Liver (tissue), 9 donors: ENCODE data around the gene MAPK1. TPM values are rescaled to one million over a fixed set of nuclear protein-coding genes. Genes with fewer than 3 reads are reported as not detected.

Experiments used
- DNase-seq: peaks from one replicate; pipeline ENCODE4 v3.0.0-alpha.2; 2017; ENCODE audit warnings: low spot score
- H3K27ac ChIP-seq, 2 donors: one replicate each; pipeline ENCODE4 v1.7.0; 2013; ENCODE audit warnings: inconsistent platforms in 2 of 2, low read length in 2 of 2, control low read depth in 1 of 2, low read depth in 1 of 2, mild to moderate bottlenecking in 1 of 2
- H3K27me3 ChIP-seq, 4 donors: one replicate each; pipeline versions ENCODE4 v1.6.1 to v1.7.0; 2013; ENCODE audit warnings: low read length in 3 of 4, inconsistent platforms in 1 of 4, mild to moderate bottlenecking in 1 of 4, moderate library complexity in 1 of 4; ENCODE audit not compliant: control insufficient read depth in 4 of 4, insufficient read depth in 4 of 4
- H3K36me3 ChIP-seq, 4 donors: one replicate each; pipeline versions ENCODE4 v1.6.1 to v1.7.0; 2013; ENCODE audit warnings: low read length in 3 of 4, mild to moderate bottlenecking in 3 of 4, low read depth in 1 of 4, moderate library complexity in 1 of 4; ENCODE audit not compliant: control insufficient read depth in 4 of 4, insufficient read depth in 3 of 4
- H3K4me1 ChIP-seq, 4 donors: one replicate each; pipeline versions ENCODE4 v1.6.1 to v1.7.0; 2013; ENCODE audit warnings: low read length in 3 of 4, mild to moderate bottlenecking in 3 of 4, moderate library complexity in 1 of 4; ENCODE audit not compliant: control insufficient read depth in 4 of 4, insufficient read depth in 4 of 4
- H3K4me3 ChIP-seq, 3 donors: one replicate each; pipeline versions ENCODE4 v1.6.1 to v1.7.0; 2013; ENCODE audit warnings: low read length in 3 of 3, control low read depth in 1 of 3, low read depth in 1 of 3, mild to moderate bottlenecking in 1 of 3
- H3K9ac ChIP-seq, 2 donors: one replicate each; pipeline ENCODE4 v1.7.0; 2013; ENCODE audit warnings: low read length in 2 of 2, mild to moderate bottlenecking in 2 of 2, moderate library complexity in 2 of 2, control low read depth in 1 of 2, low read depth in 1 of 2
- H3K9me3 ChIP-seq, 4 donors: one replicate each; pipeline versions ENCODE4 v1.6.1 to v1.7.0; 2013; ENCODE audit warnings: low read length in 3 of 4; ENCODE audit not compliant: control insufficient read depth in 4 of 4
- CTCF ChIP-seq: fragments of 150-350 bp; IDR thresholded peaks from 2 replicates; pipeline ENCODE4 v1.5.1; 2017; ENCODE audit warnings: improper control_type of control experiment, low read depth, low read length; ENCODE audit not compliant: missing input control
- EGR1 ChIP-seq, 2 donors: IDR thresholded peaks; 2 replicates each; pipeline ENCODE4 v1.6.1; 2016 to 2018; ENCODE audit warnings: antibody characterized with exemption in 2 of 2, low read depth in 2 of 2
- FOXA1 ChIP-seq: IDR thresholded peaks from 2 replicates; pipeline ENCODE4 v1.6.1; 2016; ENCODE audit warnings: antibody characterized with exemption
- FOXA2 ChIP-seq: IDR thresholded peaks from 2 replicates; pipeline ENCODE4 v1.6.1; 2016; ENCODE audit warnings: antibody characterized with exemption
- GABPA ChIP-seq, 2 donors: IDR thresholded peaks in 1 of 2; conservative IDR thresholded peaks in 1 of 2; 2 replicates each; pipeline ENCODE4 v1.6.1; 2016; ENCODE audit warnings: antibody characterized with exemption in 2 of 2, mild to moderate bottlenecking in 1 of 2, moderate library complexity in 1 of 2
- HNF4A ChIP-seq, 2 donors: conservative IDR thresholded peaks; 2 replicates each; pipeline ENCODE4 v1.6.1; 2016; ENCODE audit warnings: antibody characterized with exemption in 2 of 2, mild to moderate bottlenecking in 2 of 2
- HNF4G ChIP-seq: IDR thresholded peaks from 2 replicates; pipeline ENCODE4 v1.6.1; 2016; ENCODE audit warnings: antibody characterized with exemption
- JUND ChIP-seq, 2 donors: IDR thresholded peaks; 2 replicates each; pipeline ENCODE4 v1.6.1; 2016; ENCODE audit warnings: antibody characterized with exemption in 2 of 2
- MAX ChIP-seq: IDR thresholded peaks from 2 replicates; pipeline ENCODE4 v1.6.1; 2016; ENCODE audit warnings: antibody characterized with exemption
- NR2F2 ChIP-seq: IDR thresholded peaks from 2 replicates; pipeline ENCODE4 v1.6.1; 2016; ENCODE audit warnings: antibody characterized with exemption
- RAD21 ChIP-seq, 2 donors: IDR thresholded peaks; 2 replicates each; pipeline ENCODE4 v1.6.1; 2016; ENCODE audit warnings: antibody characterized with exemption in 2 of 2, mild to moderate bottlenecking in 2 of 2
- REST ChIP-seq: IDR thresholded peaks from 2 replicates; pipeline ENCODE4 v1.6.1; 2016; ENCODE audit warnings: antibody characterized with exemption, mild to moderate bottlenecking
- RXRA ChIP-seq, 2 donors: IDR thresholded peaks; 2 replicates each; pipeline ENCODE4 v1.6.1; 2017 to 2018; ENCODE audit warnings: antibody characterized with exemption in 2 of 2, mild to moderate bottlenecking in 1 of 2
- SP1 ChIP-seq: IDR thresholded peaks from 2 replicates; pipeline ENCODE4 v1.6.1; 2018; ENCODE audit warnings: antibody characterized with exemption, mild to moderate bottlenecking
- TAF1 ChIP-seq: conservative IDR thresholded peaks from 2 replicates; pipeline ENCODE4 v1.6.1; 2016; ENCODE audit warnings: antibody characterized with exemption, mild to moderate bottlenecking
- YY1 ChIP-seq: IDR thresholded peaks from 2 replicates; pipeline ENCODE4 v1.6.1; 2016; ENCODE audit warnings: antibody characterized with exemption, mild to moderate bottlenecking
- ZBTB33 ChIP-seq: IDR thresholded peaks from 2 replicates; pipeline ENCODE4 v1.6.1; 2016; ENCODE audit warnings: antibody characterized with exemption
- WGBS: extraction: QIAGEN DNeasy Blood & Tissue Kit; methylation state at CpG from one replicate; pipeline ENCODE4 v1.1.7; 2013; 5-methylcytosine and 5-hydroxymethylcytosine counted together
- polyA plus RNA-seq, 2 donors: library from polyadenylated mRNA; stranded (reverse) in 1 of 2; unstranded in 1 of 2; fragments of 200-250 nt in 1 of 2; fragments of >200 nt in 1 of 2; fragmentation: Nextera tagmentation in 1 of 2; extraction: Ambion mirVana in 1 of 2; gene quantifications; one replicate each; pipeline versions ENCODE4 v1.2.1 to v1.2.3, GENCODE V29; 2013 to 2015
- total RNA-seq, 2 donors: library from RNA; depleted of rRNA; stranded (reverse); fragments of >200 nt; gene quantifications; one replicate each; pipeline ENCODE4 v1.2.3, GENCODE V29; 2014
- donor health status: healthy.
- donor health status: healthy.
- donor health status: healthy.
- donor health status: healthy.
- donor health status: healthy.

The MAPK1 gene
- total and polyA plus RNA-seq, 4 donors: 8.3 to 31.8 (median 22.8) TPM

GRCh38 chr22:21865041-21865440 lies 2.4 kb downstream of the MAPK1 start:
- Histone ChIP-seq H3K36me3 (no peaks in the 10 kb centered on the region), H3K27me3 (no peaks in the 10 kb centered on the region), H3K4me3 (no peak overlapping the region), H3K9me3 (no peaks in the 10 kb centered on the region), H3K4me1 (peaks cover 3 to 36% (median 21%) of the 10 kb centered on the region in 4 donors), H3K27ac (no peak overlapping the region), H3K9ac (no peak overlapping the region)
- DNase-seq: no peak
- WGBS: 44% methylated on average over 3 of the region's 3 CpGs
- TF ChIP-seq REST (no peak), TAF1 (no peak), RXRA (IDR thresholded peaks at IDR 0.05) (no peak), JUND (IDR thresholded peaks at IDR 0.05) (no peak), FOXA1 (no peak), FOXA2 (no peak), CTCF (no peak), EGR1 (IDR thresholded peaks at IDR 0.05; ENCODE audit: low read depth in 2 of 2) (no peak), NR2F2 (no peak), GABPA (IDR thresholded peaks at IDR 0.05 in 1 of 2, conservative IDR thresholded peaks at IDR 0.05 in 1 of 2) (no peak)

- Histone ChIP-seq H3K36me3 (no peaks in the 10 kb centered on the region), H3K9me3 (no peaks in the 10 kb centered on the region), H3K27ac (peak overlapping the region in 1 of 2 donors; percentile 26), H3K9ac (no peak overlapping the region), H3K27me3 (no peaks in the 10 kb centered on the region), H3K4me1 (peaks cover 3 to 44% (median 27%) of the 10 kb centered on the region in 4 donors), H3K4me3 (no peak overlapping the region)
- no peak for DNase-seq
- WGBS: 77% methylated on average over 9 of the region's 9 CpGs
- TF ChIP-seq TAF1 (no peak), EGR1 (IDR thresholded peaks at IDR 0.05; ENCODE audit: low read depth in 2 of 2) (no peak), REST (no peak), HNF4A (conservative IDR thresholded peaks at IDR 0.05) (no peak), RAD21 (IDR thresholded peaks at IDR 0.05) (no peak), SP1 (no peak), MAX (no peak), NR2F2 (no peak), ZBTB33 (no peak), HNF4G (no peak), RXRA (IDR thresholded peaks at IDR 0.05) (no peak), CTCF (no peak), YY1 (no peak), JUND (IDR thresholded peaks at IDR 0.05) (no peak), GABPA (IDR thresholded peaks at IDR 0.05 in 1 of 2, conservative IDR thresholded peaks at IDR 0.05 in 1 of 2) (no peak), FOXA2 (no peak)
These were observed 4.8 kb downstream of the MAPK1 start for GRCh38 chr22:21862386-21863245.
